Mammary epithelial cell (primary cell): ENCODE results near the gene EEF2.

Source experiments
- EZH2 ChIP-seq: IDR thresholded peaks from 2 replicates; pipeline ENCODE4 v1.6.1; 2012; ENCODE audit warnings: low read length, inconsistent platforms, borderline replicate concordance
- TF ChIP-seq, protein P1 (sequence below), 2 donors: IDR thresholded peaks in 1 of 2; conservative IDR thresholded peaks in 1 of 2; 2 replicates each; pipeline ENCODE4 v1.5.1; 2011 to 2012; ENCODE audit warnings: inconsistent platforms in 2 of 2, low read length in 2 of 2, mild to moderate bottlenecking in 2 of 2, control low read depth in 1 of 2, low read depth in 1 of 2; ENCODE audit not compliant: insufficient read depth in 1 of 2; ENCODE audit errors: extremely low read depth in 1 of 2

DNA sequence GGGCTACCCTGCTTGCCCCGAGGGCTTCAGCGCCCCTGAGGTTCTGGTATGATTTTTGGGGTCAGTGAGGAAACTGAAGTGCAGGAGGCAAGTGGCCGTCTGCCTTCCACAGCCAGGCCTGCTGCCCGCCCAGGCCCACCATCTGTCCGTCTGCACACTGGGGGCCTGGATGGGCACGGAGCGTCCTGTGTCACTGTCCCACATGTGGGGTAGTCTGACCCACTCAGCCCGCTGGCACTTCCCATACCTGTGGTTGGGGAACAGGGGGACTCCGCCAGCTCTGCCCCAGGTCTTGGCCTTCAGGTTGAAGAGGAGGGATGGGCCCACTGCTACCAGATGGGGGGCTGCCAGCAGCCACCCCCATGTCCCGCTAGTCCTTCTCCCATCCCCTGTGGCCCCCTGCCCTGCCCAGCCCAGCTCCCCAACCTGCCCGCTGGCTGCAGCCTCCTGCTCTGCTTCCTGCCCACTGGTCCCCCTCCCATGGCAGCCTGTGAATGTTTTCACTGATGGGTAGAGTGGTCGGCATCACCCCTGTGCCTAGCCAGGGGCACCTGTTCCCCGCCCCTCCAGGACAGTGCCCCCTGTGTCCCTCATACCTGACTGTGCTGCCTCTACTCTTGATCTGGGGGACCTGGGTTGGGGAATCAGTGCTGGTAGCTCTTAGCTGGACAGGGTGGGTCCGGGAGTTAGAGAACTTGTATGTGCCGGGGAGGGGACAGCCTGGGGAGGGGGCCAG is 31.8 kb upstream of the EEF2 start:
- TF ChIP-seq EZH2: no peak
- TF ChIP-seq, protein P1, sequence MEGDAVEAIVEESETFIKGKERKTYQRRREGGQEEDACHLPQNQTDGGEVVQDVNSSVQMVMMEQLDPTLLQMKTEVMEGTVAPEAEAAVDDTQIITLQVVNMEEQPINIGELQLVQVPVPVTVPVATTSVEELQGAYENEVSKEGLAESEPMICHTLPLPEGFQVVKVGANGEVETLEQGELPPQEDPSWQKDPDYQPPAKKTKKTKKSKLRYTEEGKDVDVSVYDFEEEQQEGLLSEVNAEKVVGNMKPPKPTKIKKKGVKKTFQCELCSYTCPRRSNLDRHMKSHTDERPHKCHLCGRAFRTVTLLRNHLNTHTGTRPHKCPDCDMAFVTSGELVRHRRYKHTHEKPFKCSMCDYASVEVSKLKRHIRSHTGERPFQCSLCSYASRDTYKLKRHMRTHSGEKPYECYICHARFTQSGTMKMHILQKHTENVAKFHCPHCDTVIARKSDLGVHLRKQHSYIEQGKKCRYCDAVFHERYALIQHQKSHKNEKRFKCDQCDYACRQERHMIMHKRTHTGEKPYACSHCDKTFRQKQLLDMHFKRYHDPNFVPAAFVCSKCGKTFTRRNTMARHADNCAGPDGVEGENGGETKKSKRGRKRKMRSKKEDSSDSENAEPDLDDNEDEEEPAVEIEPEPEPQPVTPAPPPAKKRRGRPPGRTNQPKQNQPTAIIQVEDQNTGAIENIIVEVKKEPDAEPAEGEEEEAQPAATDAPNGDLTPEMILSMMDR (conservative IDR thresholded peaks at IDR 0.05 in 1 of 2, IDR thresholded peaks at IDR 0.05 in 1 of 2; ENCODE audit: extremely low read depth in 1 of 2, insufficient read depth in 1 of 2, low read depth in 1 of 2, low read length in 2 of 2): no peak
